Measurements from ENCODE around the gene LIAS. TPM values are rescaled to one million over a fixed set of nuclear protein-coding genes. Genes with fewer than 3 reads are reported as not detected.
"Not testable (repeated sequence)": the region's sequence is repeated elsewhere in the genome, so short reads cannot be mapped to it uniquely, and the experiment has no call there.

LIAS gene
- total RNA-seq, 1 donor from 2014 or later, result 14.0 TPM

GRCh38 chr4:39497909-39498726 lies 39.3 kb downstream of the LIAS start:
- TF ChIP-seq CTCF (IDR thresholded peaks at IDR 0.05; ENCODE audit: insufficient read depth, low read length, severe bottlenecking), result no peak
- Histone ChIP-seq H3K27me3 (ENCODE audit: control insufficient read depth, insufficient read depth, low read length) (no peaks in the 10 kb centered on the region), H3K4me3 (ENCODE audit: low read depth, low read length) (no peak overlapping the region), H3K36me3 (ENCODE audit: control insufficient read depth, insufficient read depth, low read length) (peaks cover 4% of the 10 kb centered on the region)
- no peak for FAIRE-seq
- DNase-seq (ENCODE audit: low read depth), result no peak

GRCh38 chr4:39498727-39499020 lies 39.8 kb downstream of the LIAS start:
- FAIRE-seq (no peak), DNase-seq (ENCODE audit: low read depth) (no peak)
- H3K27me3 ChIP-seq (ENCODE audit: control insufficient read depth, insufficient read depth, low read length), result no peaks in the 10 kb centered on the region
- peaks cover 4% of the 10 kb centered on the region for H3K36me3 ChIP-seq (ENCODE audit: control insufficient read depth, insufficient read depth, low read length)
- no peak overlapping the region for H3K4me3 ChIP-seq (ENCODE audit: low read depth, low read length)
- no peak for TF ChIP-seq CTCF (IDR thresholded peaks at IDR 0.05; ENCODE audit: insufficient read depth, low read length, severe bottlenecking)

GRCh38 chr4:39502019-39502663 lies 43.3 kb downstream of the LIAS start:
- peaks cover 13% of the 10 kb centered on the region for H3K36me3 ChIP-seq (ENCODE audit: control insufficient read depth, insufficient read depth, low read length)
- no peak for TF ChIP-seq CTCF (IDR thresholded peaks at IDR 0.05; ENCODE audit: insufficient read depth, low read length, severe bottlenecking)
- no peaks in the 10 kb centered on the region for H3K27me3 ChIP-seq (ENCODE audit: control insufficient read depth, insufficient read depth, low read length)
- no peak overlapping the region for H3K4me3 ChIP-seq (ENCODE audit: low read depth, low read length)
- no peak for FAIRE-seq
- peak; percentile 61 for DNase-seq (ENCODE audit: low read depth)

- peaks cover 13% of the 10 kb centered on the region for H3K36me3 ChIP-seq (ENCODE audit: control insufficient read depth, insufficient read depth, low read length)
- H3K4me3 ChIP-seq (ENCODE audit: low read depth, low read length); DNase-seq (ENCODE audit: low read depth); H3K27me3 ChIP-seq (ENCODE audit: control insufficient read depth, insufficient read depth, low read length); FAIRE-seq: not testable (repeated sequence)
Observed at GRCh38 chr4:39502664-39503035, 43.8 kb downstream of the LIAS start.

- DNase-seq (ENCODE audit: low read depth) (no peak), FAIRE-seq (no peak)
- Histone ChIP-seq H3K36me3 (ENCODE audit: control insufficient read depth, insufficient read depth, low read length) (peaks cover 16% of the 10 kb centered on the region), H3K27me3 (ENCODE audit: control insufficient read depth, insufficient read depth, low read length) (no peaks in the 10 kb centered on the region), H3K4me3 (ENCODE audit: low read depth, low read length) (no peak overlapping the region)
- no peak for TF ChIP-seq CTCF (IDR thresholded peaks at IDR 0.05; ENCODE audit: insufficient read depth, low read length, severe bottlenecking)
Observed at GRCh38 chr4:39504538-39504937, 45.7 kb downstream of the LIAS start.

- peaks cover 19% of the 10 kb centered on the region for H3K36me3 ChIP-seq (ENCODE audit: control insufficient read depth, insufficient read depth, low read length)
- no peaks in the 10 kb centered on the region for H3K27me3 ChIP-seq (ENCODE audit: control insufficient read depth, insufficient read depth, low read length)
- peak; percentile 58 for DNase-seq (ENCODE audit: low read depth)
- FAIRE-seq, result no peak
- no peak for TF ChIP-seq CTCF (IDR thresholded peaks at IDR 0.05; ENCODE audit: insufficient read depth, low read length, severe bottlenecking)
- no peak overlapping the region for H3K4me3 ChIP-seq (ENCODE audit: low read depth, low read length)
Observed at GRCh38 chr4:39505581-39505980, 46.7 kb downstream of the LIAS start.

All from bronchial epithelial cell (primary cell).